Measurements from ENCODE around the gene FANCB. TPM values are rescaled to one million over a fixed set of nuclear protein-coding genes. Genes with fewer than 3 reads are reported as not detected.

The FANCB gene
- total and polyA plus RNA-seq, 9 of the 15 experiments (the other 6 are each of a cell fraction or from before 2014, with no cell fraction given) = 6.5 to 21.3 (median 14.6) TPM

- CTCF ChIA-PET (ENCODE audit: low intra/inter-chr PET ratio) = no interaction called here
- DNase-seq (ENCODE audit: extremely low read depth in 1 of 4, low spot score in 3 of 4) (no peak), FAIRE-seq (no peak), ATAC-seq (no peak)
- no peak overlapping the region for H3K4me3 ChIP-seq
- H3K4me1 ChIP-seq (replicated peaks in 1 of 2; ENCODE audit: control insufficient read depth in 2 of 2, insufficient read depth in 2 of 2, low read length in 2 of 2) = no peaks in the 10 kb centered on the region
- peaks cover 43% of the 10 kb centered on the region; the same call in 1 of the 3 replicates for H3K36me3 ChIP-seq (ENCODE audit: control insufficient read depth, insufficient read depth, low read length)
- in situ Hi-C loops (cut with MboI) (no loop called here), intact Hi-C loops (cut with micrococcal nuclease) (no loop called here)
- H3K27ac ChIP-seq (ENCODE audit: extremely low read depth, low read depth, low read length) = no peak overlapping the region
- no peaks in the 10 kb centered on the region for H3K79me2 ChIP-seq (ENCODE audit: control insufficient read depth, insufficient read depth, low read length)
- no peaks in the 10 kb centered on the region for H3K9me1 ChIP-seq (ENCODE audit: control insufficient read depth, insufficient read depth, low read length)
- WGBS (ENCODE audit: insufficient coverage, low coverage, missing lambda C conversion rate) = 57% methylated on average over 3 of the region's 3 CpGs
- TF ChIP-seq TCF7 (IDR thresholded peaks at IDR 0.05; ENCODE audit: borderline replicate concordance) = no peak
- no peak overlapping the region for H3K4me2 ChIP-seq (ENCODE audit: insufficient read depth, low read length)
- no TSS peak for BruUV-seq (replicated peaks)
- no peaks in the 10 kb centered on the region for H3K9me3 ChIP-seq (replicated peaks; ENCODE audit: control insufficient read depth, insufficient read depth, low read depth, low read length)
- H3K9ac ChIP-seq (ENCODE audit: insufficient read depth in 1 of 2, low read depth in 2 of 2, low read length in 2 of 2) = no peak overlapping the region
- no peak overlapping the region for H2AFZ ChIP-seq (ENCODE audit: low read depth, low read length)
- POLR2A ChIA-PET = no interaction called here
- no peaks in the 10 kb centered on the region for H3K27me3 ChIP-seq (ENCODE audit: control insufficient read depth in 2 of 2, insufficient read depth in 2 of 2, low read length in 2 of 2)
- H4K20me1 ChIP-seq (replicated peaks; ENCODE audit: control insufficient read depth, insufficient read depth, low read length) = no peaks in the 10 kb centered on the region
Observed at GRCh38 chrX:14916017-14916674, 43.3 kb upstream of the FANCB start.

- ChIA-PET POLR2A (no interaction called here), CTCF (ENCODE audit: low intra/inter-chr PET ratio) (no interaction called here)
- Histone ChIP-seq H3K4me1 (replicated peaks in 1 of 2; ENCODE audit: control insufficient read depth in 2 of 2, insufficient read depth in 2 of 2, low read length in 2 of 2) (no peaks in the 10 kb centered on the region), H3K4me2 (ENCODE audit: insufficient read depth, low read length) (no peak overlapping the region), H3K9me3 (replicated peaks; ENCODE audit: control insufficient read depth, insufficient read depth, low read depth, low read length) (no peaks in the 10 kb centered on the region), H3K9ac (ENCODE audit: insufficient read depth in 1 of 2, low read depth in 2 of 2, low read length in 2 of 2) (no peak overlapping the region), H3K4me3 (no peak overlapping the region), H4K20me1 (replicated peaks; ENCODE audit: control insufficient read depth, insufficient read depth, low read length) (no peaks in the 10 kb centered on the region), H3K9me1 (ENCODE audit: control insufficient read depth, insufficient read depth, low read length) (no peaks in the 10 kb centered on the region), H2AFZ (ENCODE audit: low read depth, low read length) (no peak overlapping the region), H3K79me2 (ENCODE audit: control insufficient read depth, insufficient read depth, low read length) (no peaks in the 10 kb centered on the region), H3K36me3 (ENCODE audit: control insufficient read depth, insufficient read depth, low read length) (peaks cover 45% of the 10 kb centered on the region; the same call in 1 of the 3 replicates), H3K27ac (ENCODE audit: extremely low read depth, low read depth, low read length) (no peak overlapping the region), H3K27me3 (ENCODE audit: control insufficient read depth in 2 of 2, insufficient read depth in 2 of 2, low read length in 2 of 2) (no peaks in the 10 kb centered on the region)
- FAIRE-seq (no peak), DNase-seq (ENCODE audit: extremely low read depth in 1 of 4, low spot score in 3 of 4) (no peak), ATAC-seq (no peak)
- intact Hi-C loops (cut with micrococcal nuclease) = no loop called here
- BruUV-seq (replicated peaks) = no TSS peak
- in situ Hi-C loops (cut with MboI) = no loop called here
- 73% methylated on average over 3 of the region's 3 CpGs for WGBS (ENCODE audit: insufficient coverage, low coverage, missing lambda C conversion rate)
- TF ChIP-seq, protein P1, sequence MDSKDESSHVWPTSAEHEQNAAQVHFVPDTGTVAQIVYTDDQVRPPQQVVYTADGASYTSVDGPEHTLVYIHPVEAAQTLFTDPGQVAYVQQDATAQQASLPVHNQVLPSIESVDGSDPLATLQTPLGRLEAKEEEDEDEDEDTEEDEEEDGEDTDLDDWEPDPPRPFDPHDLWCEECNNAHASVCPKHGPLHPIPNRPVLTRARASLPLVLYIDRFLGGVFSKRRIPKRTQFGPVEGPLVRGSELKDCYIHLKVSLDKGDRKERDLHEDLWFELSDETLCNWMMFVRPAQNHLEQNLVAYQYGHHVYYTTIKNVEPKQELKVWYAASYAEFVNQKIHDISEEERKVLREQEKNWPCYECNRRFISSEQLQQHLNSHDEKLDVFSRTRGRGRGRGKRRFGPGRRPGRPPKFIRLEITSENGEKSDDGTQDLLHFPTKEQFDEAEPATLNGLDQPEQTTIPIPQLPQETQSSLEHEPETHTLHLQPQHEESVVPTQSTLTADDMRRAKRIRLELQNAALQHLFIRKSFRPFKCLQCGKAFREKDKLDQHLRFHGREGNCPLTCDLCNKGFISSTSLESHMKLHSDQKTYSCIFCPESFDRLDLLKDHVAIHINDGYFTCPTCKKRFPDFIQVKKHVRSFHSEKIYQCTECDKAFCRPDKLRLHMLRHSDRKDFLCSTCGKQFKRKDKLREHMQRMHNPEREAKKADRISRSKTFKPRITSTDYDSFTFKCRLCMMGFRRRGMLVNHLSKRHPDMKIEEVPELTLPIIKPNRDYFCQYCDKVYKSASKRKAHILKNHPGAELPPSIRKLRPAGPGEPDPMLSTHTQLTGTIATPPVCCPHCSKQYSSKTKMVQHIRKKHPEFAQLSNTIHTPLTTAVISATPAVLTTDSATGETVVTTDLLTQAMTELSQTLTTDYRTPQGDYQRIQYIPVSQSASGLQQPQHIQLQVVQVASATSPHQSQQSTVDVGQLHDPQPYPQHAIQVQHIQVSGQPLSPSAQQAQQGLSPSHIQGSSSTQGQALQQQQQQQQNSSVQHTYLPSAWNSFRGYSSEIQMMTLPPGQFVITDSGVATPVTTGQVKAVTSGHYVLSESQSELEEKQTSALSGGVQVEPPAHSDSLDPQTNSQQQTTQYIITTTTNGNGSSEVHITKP (IDR thresholded peaks at IDR 0.05; ENCODE audit: partially characterized antibody) = no peak
- TF ChIP-seq, protein P2, sequence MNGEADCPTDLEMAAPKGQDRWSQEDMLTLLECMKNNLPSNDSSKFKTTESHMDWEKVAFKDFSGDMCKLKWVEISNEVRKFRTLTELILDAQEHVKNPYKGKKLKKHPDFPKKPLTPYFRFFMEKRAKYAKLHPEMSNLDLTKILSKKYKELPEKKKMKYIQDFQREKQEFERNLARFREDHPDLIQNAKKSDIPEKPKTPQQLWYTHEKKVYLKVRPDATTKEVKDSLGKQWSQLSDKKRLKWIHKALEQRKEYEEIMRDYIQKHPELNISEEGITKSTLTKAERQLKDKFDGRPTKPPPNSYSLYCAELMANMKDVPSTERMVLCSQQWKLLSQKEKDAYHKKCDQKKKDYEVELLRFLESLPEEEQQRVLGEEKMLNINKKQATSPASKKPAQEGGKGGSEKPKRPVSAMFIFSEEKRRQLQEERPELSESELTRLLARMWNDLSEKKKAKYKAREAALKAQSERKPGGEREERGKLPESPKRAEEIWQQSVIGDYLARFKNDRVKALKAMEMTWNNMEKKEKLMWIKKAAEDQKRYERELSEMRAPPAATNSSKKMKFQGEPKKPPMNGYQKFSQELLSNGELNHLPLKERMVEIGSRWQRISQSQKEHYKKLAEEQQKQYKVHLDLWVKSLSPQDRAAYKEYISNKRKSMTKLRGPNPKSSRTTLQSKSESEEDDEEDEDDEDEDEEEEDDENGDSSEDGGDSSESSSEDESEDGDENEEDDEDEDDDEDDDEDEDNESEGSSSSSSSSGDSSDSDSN (IDR thresholded peaks at IDR 0.05; ENCODE audit: borderline replicate concordance in 1 of 2, low read depth in 2 of 2, low read length in 2 of 2) = no peak
- TF ChIP-seq ZFX (CRISPR knock-in tag; IDR thresholded peaks at IDR 0.05) = no peak
- TF ChIP-seq ZNF507 (tag; conservative IDR thresholded peaks at IDR 0.05) = no peak
- no peak for TF ChIP-seq MEF2A (IDR thresholded peaks at IDR 0.05; ENCODE audit: control insufficient read depth, low read depth, low read length)
- no peak for TF ChIP-seq KHSRP (IDR thresholded peaks at IDR 0.05)
- TF ChIP-seq NFRKB (IDR thresholded peaks at IDR 0.05; ENCODE audit: low read depth) = no peak
- TF ChIP-seq ZKSCAN8 (CRISPR knock-in tag; IDR thresholded peaks at IDR 0.05) = no peak
Observed at GRCh38 chrX:14915596-14915995, 42.7 kb upstream of the FANCB start.

Measured in K562 (cell line).